CD4-positive, alpha-beta T cell treated with Interferon gamma for 1 hour (primary cell): ENCODE data around the gene EGFR.

Experiments
- DNase-seq: peaks from one replicate; pipeline ENCODE4 v3.0.0-alpha.2; 2020

EGFR gene

DNA sequence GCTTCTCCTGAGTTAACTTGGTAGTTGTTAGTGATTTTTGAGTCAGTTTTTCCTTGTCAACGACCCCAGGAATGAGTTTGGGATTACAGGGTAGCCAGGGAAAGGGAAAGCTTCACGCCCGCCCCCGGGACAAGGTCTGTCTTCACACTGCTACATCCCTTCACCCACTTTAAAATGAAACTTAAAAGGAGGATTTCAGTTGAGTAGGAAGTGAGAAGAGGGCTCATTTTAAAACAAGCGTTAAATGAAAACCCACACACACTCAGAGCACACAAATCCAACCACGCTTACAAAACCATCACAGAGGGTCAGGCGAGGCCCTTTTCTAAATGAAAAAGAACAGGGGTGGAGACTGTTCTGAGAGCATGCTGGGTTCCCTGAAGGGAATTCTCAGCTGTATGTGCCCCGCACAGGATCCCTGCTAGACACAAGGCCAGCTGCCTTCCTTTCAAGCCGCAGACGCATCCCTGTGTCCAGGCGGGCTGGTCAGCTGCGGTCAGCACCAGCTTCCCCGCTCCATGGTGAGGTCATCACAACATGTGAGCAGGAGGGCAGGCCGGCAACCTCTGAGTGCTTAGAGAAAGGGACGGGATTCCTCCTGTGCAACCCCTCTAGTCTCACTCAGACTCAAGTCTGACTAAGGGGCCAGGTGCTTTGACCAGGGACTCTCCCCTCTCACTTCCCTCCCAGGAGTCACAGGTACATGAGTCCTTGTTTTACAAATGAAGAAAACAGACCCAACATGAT lies 111.8 kb downstream of the EGFR start:
- no peak for DNase-seq

- DNase-seq: no peak
These were observed 112.5 kb downstream of the EGFR start for GRCh38 chr7:55131142-55131929.

GRCh38 chr7:55132550-55132889 lies 113.7 kb downstream of the EGFR start:
- no peak for DNase-seq

GRCh38 chr7:55132890-55133551 lies 114.2 kb downstream of the EGFR start:
- DNase-seq: no peak

- no peak for DNase-seq
These were observed 115.0 kb downstream of the EGFR start for GRCh38 chr7:55133630-55134358.

- DNase-seq: no peak
These were observed 115.5 kb downstream of the EGFR start for GRCh38 chr7:55134359-55134725.

- no peak for DNase-seq
These were observed 116.0 kb downstream of the EGFR start for GRCh38 chr7:55134786-55135185.

DNA sequence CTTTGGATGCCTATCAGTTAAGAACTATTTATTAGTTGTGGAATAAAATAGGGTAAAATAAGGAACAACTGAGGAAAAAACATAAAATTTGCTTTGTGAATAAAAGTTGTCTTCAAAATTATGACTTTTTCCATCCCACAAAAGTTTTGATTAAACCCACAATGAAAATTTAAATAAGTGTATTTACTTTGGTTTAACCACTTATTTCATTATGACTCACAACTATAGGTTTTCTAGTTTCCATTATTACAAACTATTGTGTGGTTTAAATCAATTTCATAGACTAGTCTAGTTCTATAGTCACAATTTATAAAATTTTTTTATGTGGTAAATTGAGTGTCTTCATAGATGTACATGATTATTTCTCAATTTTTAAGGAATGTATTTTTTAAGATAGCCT lies 116.6 kb downstream of the EGFR start:
- DNase-seq: no peak

DNA sequence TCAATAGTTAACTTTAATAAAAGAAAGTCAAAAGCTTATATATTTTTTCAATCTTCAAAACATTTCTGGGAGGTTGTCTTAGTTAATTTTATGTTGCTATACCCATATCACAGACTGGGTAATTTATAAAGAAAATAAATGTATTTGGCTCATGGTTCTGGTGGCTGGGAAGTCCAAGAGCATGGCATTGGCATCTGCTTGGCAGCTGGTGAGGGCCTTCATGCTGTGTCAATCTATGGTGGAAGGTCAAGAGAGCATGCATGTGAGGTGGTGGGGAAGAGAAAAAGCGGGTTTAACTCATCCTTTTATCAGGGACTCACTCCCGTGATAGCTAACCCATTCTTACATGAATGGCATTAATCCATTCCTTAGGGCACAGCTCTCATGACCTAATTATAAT lies 119.8 kb downstream of the EGFR start:
- no peak for DNase-seq

GRCh38 chr7:55140221-55140940 lies 121.6 kb downstream of the EGFR start:
- no peak for DNase-seq

- DNase-seq: no peak
These were observed 122.1 kb downstream of the EGFR start for GRCh38 chr7:55140941-55141278.

- DNase-seq: no peak
These were observed 124.2 kb downstream of the EGFR start for GRCh38 chr7:55142919-55143600.

DNA sequence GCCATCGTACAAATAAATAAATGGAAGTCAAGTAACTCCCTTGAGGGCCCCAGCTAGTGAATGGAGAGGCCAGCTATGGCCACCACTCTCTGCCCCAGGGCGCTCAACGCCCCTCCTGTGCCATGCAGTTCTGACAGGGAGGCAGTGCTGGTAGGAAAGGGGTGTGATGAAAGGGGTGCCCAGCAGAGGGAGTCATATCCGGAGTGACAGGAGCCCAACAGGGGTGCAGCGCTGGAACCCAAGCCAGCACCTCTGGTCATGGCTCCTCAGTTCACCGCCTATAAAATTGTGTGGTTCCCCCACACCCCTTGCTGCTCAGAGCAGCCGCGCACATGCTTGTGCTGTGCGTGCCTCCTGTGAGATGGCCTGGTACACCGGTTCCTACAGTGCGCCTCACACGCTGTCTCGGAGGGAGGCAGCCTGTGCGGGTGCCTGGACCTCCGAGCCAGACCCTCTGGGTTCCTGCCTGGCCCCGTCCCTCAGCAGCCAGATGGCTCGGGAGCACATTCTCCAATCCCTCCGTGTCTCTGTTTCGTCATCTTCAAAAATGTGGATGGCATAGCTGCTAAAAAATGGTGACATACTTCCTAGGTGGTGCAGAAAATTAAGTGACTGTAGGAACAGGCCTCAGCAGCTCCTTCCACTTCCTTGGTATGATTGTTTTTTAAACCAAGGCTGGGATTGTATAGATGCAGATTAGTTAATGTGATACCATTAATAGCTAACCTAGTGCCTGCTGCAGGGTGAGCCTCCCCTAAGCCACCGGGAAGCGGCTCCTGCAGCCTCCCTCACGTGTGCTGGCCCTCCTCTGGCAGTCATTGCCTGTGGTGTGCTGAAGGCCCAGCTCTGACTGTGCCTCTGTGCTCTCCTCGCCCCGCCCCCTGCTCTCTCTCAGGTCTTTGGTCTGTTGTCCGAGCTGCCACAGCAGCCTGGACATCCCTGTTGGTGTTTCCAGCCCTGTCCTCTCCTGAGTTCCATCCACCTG lies 125.8 kb downstream of the EGFR start:
- DNase-seq: no peak

DNA sequence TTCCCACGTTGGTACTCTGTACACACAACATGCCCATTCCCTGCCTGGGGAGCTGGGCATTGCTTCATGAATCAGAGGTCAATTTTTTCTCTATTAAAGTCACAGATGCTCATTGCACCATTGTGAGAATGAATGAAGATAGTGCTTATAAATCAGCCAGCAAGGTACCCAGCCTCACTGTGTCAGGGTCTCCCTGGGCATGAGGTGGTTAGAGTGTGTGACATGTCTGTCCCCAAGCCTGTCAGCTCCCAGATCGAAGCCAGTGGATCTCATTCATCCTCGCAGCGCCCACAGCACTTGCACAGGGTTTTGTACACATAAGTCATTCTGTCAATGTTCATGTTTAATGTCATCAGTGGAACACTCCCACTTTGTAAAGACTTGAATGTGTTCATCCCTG lies 126.8 kb downstream of the EGFR start:
- DNase-seq: no peak

DNA sequence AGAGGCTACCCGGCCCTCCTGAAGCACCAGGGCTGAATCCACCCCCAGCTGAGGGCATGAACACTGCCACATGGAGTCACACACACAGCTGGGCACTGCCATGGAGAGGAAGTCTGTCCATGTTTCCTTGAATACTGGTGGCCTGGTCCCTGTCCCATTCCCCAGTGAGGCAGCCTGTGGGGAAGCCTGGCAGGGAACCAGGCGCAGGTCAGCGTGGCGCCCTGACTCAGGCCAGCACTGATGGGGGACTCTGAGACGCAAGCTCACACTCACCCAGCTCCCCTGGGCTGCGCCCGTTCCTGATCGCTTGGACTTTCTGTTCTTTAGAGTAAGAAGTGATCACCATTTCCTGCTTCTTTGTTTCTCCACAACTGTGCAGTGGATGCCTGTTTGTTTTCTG lies 128.3 kb downstream of the EGFR start:
- no peak for DNase-seq

DNA sequence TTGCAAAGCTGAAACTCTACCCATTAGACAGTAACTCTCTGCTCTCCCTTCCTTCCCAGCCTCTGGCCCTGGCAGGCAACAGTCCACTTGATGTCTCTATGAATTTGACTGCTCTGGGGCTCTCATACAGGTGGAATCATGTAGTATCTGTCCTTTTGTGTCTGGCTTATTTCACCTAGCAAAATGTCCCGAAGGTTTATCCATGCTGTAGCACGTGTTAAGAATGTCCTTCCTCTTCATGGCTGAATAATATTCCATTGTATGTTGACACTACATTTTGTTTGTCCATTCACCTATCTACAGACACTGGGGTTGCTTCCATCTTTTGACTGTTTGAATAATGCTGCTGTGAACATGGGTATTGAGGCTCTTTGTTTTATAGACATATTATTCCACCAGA lies 128.9 kb downstream of the EGFR start:
- DNase-seq: no peak

GRCh38 chr7:55148571-55148970 lies 129.8 kb downstream of the EGFR start:
- DNase-seq: no peak

DNA sequence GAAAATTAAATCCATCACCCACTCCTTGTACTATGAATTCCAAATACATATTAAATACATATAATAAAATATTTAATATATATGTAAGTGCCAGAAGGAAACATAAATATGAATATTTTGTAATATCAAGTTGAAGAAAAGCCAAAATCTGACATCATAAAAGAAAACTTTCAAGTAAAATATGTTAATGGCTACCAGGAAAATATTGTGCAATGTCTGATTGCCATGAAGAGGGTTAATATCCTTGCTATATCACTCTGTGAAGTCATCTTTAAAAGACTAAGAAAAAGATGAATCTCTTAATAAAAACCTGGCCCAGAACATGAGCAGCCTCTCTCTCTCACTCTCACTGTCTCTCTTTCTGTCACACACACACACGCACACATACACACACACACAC lies 130.2 kb downstream of the EGFR start:
- no peak for DNase-seq

GRCh38 chr7:55150166-55150565 lies 131.3 kb downstream of the EGFR start:
- no peak for DNase-seq

DNA sequence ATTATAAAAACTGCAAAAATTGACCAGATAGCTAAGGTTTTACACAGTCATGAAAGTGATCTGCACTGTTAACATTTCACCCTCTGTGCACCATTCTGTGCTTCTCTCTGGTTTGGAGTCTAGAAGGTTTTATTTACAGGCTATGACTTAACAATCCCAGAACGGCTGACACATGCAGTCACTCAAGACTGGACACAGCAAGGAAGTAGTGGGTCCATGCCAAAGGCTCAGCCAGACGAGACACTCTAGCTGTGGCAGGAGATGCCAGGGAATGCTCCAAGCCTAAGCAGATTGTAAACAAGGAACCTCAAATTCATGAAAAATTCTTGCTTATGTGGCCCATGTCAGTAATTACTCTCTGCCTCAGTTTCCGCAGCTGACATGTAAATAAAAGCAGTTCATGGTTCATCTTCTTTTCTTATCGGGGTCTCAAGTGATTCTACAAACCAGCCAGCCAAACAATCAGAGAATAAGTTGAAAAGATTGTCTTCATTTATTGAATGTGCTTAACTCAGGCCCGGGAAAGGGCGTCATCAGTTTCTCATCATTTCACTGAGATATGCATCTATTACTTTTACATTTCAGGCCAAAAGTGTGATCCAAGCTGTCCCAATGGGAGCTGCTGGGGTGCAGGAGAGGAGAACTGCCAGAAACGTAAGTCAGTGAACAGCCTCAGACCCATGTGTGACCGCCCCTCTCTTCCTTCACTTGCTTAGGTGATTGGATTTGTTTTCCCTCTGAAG lies 132.1 kb downstream of the EGFR start:
- DNase-seq: no peak
